OCI-LY1 (cell line): ENCODE data around the gene ERLIN1.

Experiments
- EZH2 ChIP-seq: fragments of 200-600 bp; sonication (generic), shearing (Covaris generic); IDR thresholded peaks from 2 replicates; pipeline ENCODE4 v1.8.0; 2017; ENCODE audit warnings: borderline replicate concordance, mixed run types, mild to moderate bottlenecking, antibody characterized with exemption, low read length, moderate library complexity, mixed read lengths
- TF ChIP-seq, protein P1 (sequence below): fragments of 200-600 bp; sonication (generic), shearing (Covaris generic); IDR thresholded peaks from 2 replicates; pipeline ENCODE4 v1.5.1; 2017; ENCODE audit warnings: mild to moderate bottlenecking, antibody characterized with exemption, low read length, moderate library complexity, mixed read lengths

DNA sequence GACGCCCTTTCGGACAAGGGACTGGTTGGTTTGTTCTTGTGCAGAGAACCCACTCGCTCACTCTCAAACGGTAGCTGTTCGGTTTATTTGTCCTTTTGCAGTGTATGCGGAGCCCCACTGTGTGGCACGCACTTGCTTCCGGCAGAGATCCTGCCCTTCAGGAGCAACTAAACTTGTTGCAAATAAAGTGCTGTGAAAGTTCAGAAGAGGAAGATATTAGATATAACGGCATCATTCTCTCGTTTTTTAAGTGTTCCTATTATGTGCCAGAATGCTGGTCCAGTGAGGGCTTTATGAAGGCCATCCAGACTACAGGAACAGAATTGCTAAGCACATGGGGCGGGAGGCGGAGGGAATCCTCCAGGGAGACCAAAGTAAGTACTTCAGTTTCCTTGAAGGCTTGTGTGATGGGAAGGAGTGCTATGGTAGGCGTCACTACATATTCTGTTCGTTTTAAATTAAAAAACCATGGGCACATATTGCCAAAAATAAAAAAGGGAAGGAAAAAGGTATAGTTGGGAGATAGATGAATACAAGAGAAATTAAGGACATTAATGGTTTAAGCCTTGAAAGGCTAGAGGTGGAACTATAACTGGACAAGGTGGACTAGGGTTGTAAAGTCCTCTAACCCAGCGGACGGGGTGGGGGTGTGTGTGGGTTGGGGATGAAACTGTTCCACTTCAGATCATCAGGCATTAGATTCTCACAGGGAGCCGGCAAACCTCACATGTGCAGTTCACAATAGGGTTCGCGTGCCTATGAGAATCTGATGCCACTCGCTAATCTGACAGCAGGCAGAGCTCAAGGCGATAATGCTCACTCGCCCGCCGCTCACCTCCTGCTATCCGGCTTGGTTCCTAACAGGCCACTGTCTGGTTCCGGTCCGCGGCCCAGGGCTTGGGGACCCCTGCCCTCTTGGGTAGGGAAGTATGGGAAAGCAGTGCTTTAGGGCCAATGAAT, 704 bp upstream of the ERLIN1 start:
- TF ChIP-seq, protein P1, sequence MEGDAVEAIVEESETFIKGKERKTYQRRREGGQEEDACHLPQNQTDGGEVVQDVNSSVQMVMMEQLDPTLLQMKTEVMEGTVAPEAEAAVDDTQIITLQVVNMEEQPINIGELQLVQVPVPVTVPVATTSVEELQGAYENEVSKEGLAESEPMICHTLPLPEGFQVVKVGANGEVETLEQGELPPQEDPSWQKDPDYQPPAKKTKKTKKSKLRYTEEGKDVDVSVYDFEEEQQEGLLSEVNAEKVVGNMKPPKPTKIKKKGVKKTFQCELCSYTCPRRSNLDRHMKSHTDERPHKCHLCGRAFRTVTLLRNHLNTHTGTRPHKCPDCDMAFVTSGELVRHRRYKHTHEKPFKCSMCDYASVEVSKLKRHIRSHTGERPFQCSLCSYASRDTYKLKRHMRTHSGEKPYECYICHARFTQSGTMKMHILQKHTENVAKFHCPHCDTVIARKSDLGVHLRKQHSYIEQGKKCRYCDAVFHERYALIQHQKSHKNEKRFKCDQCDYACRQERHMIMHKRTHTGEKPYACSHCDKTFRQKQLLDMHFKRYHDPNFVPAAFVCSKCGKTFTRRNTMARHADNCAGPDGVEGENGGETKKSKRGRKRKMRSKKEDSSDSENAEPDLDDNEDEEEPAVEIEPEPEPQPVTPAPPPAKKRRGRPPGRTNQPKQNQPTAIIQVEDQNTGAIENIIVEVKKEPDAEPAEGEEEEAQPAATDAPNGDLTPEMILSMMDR, result no peak
- TF ChIP-seq EZH2, result no peak
